ENCODE data around the gene CNIH4.
"Not testable (repeated sequence)": the region's sequence is repeated elsewhere in the genome, so short reads cannot be mapped to it uniquely, and the experiment has no call there.

Gene CNIH4

GRCh38 chr1:224404916-224405603, 48.4 kb downstream of the CNIH4 start:
- no peak for DNase-seq

- DNase-seq, result no peak
These were observed 48.9 kb downstream of the CNIH4 start for GRCh38 chr1:224405604-224405970.

GRCh38 chr1:224406216-224406615, 49.5 kb downstream of the CNIH4 start:
- DNase-seq, result no peak

GRCh38 chr1:224407571-224408293, 51.1 kb downstream of the CNIH4 start:
- no peak for DNase-seq

DNA sequence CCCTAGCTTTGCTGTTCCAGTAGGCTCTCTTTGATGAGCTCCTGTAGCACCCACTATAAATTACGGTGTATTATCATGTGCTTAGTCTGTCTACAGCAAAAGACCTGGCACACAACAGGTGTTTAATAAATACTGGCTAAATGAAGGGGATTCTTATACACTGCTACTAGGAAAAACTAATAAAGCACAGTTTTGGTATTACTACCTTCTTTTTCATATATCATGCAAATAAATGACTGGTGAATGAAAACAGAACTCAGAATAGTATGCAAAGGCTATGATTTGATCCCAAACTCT, 51.6 kb downstream of the CNIH4 start:
- DNase-seq, result no peak

DNA sequence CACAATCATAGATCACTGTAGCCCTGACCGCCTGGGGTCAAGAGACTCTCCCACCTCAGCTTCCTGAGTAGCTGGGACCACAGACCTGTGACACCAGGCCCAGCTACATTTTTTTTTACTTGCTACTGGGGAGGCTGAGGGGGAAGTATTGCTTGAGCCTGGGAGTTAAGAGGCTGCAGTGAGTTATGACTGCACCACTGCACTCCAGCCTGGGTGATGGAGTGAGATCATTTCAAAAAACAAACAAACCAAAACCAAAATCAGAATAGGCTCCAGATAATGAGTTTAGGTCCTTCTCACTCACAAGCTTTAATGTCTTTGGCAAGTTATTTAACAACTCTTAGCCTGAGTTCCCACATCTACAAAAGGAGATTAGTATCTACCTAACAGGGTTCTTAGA, 55.1 kb downstream of the CNIH4 start:
- no peak for DNase-seq

- no peak for DNase-seq
These were observed 63.4 kb downstream of the CNIH4 start for GRCh38 chr1:224420106-224420505.

DNA sequence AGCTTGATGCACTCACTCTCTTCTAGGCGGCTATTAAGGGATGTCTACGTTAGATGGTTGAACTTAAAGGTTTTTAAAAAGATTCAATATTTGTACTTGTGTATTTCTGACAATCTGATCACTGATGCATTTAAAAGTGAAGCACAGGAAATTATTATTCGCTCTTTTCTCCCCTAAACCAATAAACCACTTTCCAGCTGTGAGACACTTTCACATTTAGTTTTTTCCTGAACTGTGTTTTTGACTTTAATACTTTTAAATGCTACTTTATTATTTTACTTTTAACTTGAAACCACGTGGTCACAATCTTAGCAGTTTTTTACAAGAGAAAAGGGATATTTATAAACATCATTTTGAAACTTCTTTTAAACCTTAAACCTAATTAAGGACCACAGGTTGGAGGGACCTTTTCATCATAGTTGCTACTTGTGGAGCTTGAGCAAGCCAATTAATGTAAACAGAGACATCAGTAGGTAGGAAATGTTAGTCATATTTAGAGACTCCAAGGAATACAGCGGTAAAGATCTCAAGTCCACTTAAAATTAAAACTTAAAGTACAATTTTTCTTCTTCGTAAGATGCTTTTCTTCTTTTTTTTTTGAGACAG, 68.7 kb downstream of the CNIH4 start:
- DNase-seq, result no peak

DNA sequence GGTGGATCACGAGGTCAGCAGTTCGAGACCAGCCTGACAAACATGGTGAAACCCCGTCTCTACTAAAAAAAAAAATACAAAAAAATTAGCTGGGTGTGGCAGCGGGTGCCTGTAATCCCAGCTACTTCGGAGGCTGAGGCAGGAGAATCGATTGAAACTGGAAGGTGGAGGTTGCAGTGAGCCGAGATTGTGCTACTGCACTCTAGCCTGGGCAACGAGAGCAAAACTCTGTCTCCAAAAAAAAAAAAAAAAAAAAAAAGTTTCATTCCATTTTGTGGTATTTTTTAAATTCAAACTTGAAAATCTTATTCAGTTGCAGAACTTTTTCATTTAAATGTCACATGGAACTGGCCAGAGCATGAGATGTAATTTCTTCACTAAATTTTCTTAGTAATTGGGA, 70.2 kb downstream of the CNIH4 start:
- DNase-seq, result not testable (repeated sequence)

DNA sequence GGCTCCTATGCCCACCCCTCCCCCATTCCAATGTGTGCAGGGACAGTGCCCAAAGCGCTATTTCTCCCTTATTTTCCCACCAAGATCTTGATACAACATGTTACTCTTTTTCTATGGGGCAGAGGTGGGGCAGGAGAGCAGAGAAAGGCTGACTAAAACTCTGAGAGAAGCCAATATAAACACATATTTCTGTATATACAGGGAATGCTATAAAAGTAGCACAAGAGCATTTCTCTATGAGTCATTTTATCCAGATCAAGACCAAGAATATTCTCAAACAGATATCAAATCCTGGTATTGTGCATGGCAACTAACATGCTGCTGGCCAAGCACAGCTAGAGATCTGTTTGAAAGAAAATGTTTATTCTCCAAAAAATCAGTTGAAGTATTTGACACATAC, 70.7 kb downstream of the CNIH4 start:
- DNase-seq, result no peak

DNA sequence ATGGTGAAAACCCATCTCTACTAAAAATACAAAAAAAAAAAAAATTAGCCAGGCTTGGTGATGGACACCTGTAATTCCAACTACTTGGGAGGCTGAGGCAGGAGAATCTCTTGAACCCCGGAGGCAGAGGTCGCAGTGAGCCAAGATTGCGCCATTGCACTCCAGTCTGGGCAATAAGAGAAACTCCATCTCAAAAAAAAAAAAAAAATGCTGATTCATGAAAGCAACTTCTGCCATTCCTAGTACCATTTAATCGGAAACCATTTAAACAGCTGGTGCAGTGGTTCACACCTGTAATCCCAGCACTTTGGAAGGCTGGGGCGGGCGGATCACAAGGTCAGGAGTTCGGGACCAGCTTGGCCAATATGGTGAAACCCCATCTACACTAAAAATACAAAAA, 72.0 kb downstream of the CNIH4 start:
- DNase-seq, result not testable (repeated sequence)
